ENCODE results near the gene ACVR1. TPM values are rescaled to one million over a fixed set of nuclear protein-coding genes. Genes with fewer than 3 reads are reported as not detected.

Gene ACVR1
- total RNA-seq, 3 donors from 2014 or later: 14.7 to 38.4 (median 15.8) TPM

- ATAC-seq: no peak
- H3K9me3 ChIP-seq: no peaks in the 10 kb centered on the region
- TF ChIP-seq CTCF (IDR thresholded peaks at IDR 0.05): no peak
- intact Hi-C loops (cut with DNase I, micrococcal nuclease): no loop called here
- no peak for DNase-seq
- no peaks in the 10 kb centered on the region for H3K4me1 ChIP-seq (ENCODE audit: low read depth)
- H3K4me3 ChIP-seq: no peak overlapping the region
- H3K36me3 ChIP-seq (ENCODE audit: low read depth): no peaks in the 10 kb centered on the region
Measured at GRCh38 chr2:157696036-157696435, 180.1 kb downstream of the ACVR1 start.

- ATAC-seq: no peak
- intact Hi-C loops (cut with DNase I, micrococcal nuclease): no loop called here
- no peak for DNase-seq
- TF ChIP-seq CTCF (IDR thresholded peaks at IDR 0.05): no peak
- Histone ChIP-seq H3K9me3 (no peaks in the 10 kb centered on the region), H3K4me3 (no peak overlapping the region), H3K36me3 (ENCODE audit: low read depth) (no peaks in the 10 kb centered on the region), H3K4me1 (ENCODE audit: low read depth) (no peaks in the 10 kb centered on the region)
Measured at GRCh38 chr2:157692768-157693167, 183.4 kb downstream of the ACVR1 start.

GRCh38 chr2:157691695-157692094 is 184.4 kb downstream of the ACVR1 start:
- intact Hi-C loops (cut with DNase I, micrococcal nuclease): no loop called here
- DNase-seq (no peak), ATAC-seq (no peak)
- TF ChIP-seq CTCF (IDR thresholded peaks at IDR 0.05): no peak
- Histone ChIP-seq H3K4me3 (no peak overlapping the region), H3K36me3 (ENCODE audit: low read depth) (no peaks in the 10 kb centered on the region), H3K4me1 (ENCODE audit: low read depth) (no peaks in the 10 kb centered on the region), H3K9me3 (no peaks in the 10 kb centered on the region)

- intact Hi-C loops (cut with DNase I, micrococcal nuclease): no loop called here
Measured at GRCh38 chr2:157691131-157691530, 185.0 kb downstream of the ACVR1 start.

More at GRCh38 chr2:157691131-157691530, 185.0 kb downstream of the ACVR1 start:
- no peak for DNase-seq
- ATAC-seq: no peak
- H3K9me3 ChIP-seq: no peaks in the 10 kb centered on the region
- TF ChIP-seq CTCF (IDR thresholded peaks at IDR 0.05): no peak
- no peaks in the 10 kb centered on the region for H3K4me1 ChIP-seq (ENCODE audit: low read depth)
- H3K4me3 ChIP-seq: no peak overlapping the region
- no peaks in the 10 kb centered on the region for H3K36me3 ChIP-seq (ENCODE audit: low read depth)

Other genes with a start within 250 kb of the ACVR1 start
- 10 to 100 TPM in 1 of 3 donors, 1 to 10 TPM in 2; 8.0 to 19.4 (median 9.2) TPM for gene ACVR1C, start 247.5 kb downstream of the ACVR1 start, total RNA-seq
- not detected for gene UPP2, start 225.5 kb upstream of the ACVR1 start, total RNA-seq

Measured in mucosa of descending colon (tissue), 3 donors.